ENCODE measurements around the gene SPINK8.
"Not testable (repeated sequence)": the region's sequence is repeated elsewhere in the genome, so short reads cannot be mapped to it uniquely, and the experiment has no call there.

Gene SPINK8

DNA sequence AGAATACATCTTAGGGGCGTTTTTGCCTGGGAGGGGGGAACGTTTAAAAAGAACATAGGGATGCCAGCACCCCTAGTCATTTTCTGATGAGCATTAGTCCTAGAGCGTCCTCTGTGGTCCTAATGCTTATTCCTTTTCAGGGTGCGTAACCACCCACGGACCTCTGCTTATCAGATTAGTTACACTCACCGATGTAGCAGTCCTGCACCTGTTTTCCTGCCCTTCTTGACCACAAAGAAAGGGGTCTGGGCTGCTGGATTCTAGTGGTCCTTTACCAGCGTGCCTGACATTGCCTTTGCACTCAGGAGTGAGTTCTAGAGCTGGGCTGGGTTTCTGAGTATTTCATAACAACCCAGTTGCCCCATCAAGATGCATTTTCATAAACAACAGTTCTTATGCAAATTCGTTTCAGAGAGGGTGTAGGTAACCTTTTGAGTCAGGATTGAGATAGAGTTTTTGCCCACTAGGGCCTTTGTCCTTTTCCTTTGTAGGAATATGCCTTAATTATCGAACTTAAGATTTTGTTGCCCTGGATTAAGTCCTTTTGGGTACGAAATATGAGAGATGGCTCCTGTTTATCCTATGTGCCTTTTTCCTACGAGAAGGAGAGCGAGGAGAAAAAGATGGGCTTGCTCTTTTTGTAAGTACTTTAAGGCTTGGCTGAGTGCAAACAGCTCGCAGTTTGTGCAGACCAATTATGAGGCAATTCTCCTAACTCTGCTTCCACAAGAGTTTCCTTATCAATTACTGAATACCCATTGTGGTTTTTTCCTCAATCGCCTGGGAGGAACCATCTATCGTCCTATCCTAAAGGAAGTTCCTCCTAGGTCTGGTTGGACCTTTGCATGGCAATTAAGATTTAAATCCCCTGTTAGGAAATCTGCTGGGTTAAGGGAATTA is at the start of gene SPINK8:
Gene SPINK8, minus strand, starts transcription at position 316 of the 900 bp plus-strand sequence. CDS start 5,320 bp downstream, outside the sequence.
- not testable (repeated sequence) for DNase-seq

DNA sequence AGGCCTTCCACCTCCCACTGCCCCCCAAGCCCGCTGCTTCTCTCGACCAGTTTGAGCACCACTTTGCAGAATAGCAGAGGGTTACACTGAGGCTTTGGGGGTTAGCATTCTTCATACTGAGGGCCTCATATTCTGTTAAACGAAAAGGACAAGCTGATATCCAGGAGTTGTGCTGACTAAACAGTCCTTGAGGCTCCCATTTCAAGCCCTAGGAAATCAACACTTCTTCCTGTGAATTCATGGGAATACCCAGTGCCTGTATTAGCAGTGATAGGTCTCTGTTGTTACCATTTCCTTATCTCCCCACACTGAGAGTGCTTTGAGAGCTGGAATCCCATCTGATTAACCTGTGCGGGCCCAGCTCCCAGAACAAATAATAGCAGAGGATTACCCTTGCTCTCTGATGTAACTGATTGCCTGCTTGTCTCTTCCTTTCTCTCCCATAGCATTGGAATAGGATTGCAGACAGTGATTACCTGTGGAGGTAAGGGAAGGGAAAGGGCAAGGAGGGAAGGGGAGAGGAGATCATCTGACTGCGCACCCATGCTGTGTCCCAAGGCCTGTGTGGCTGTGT is 39.5 kb upstream of the SPINK8 start:
- no peak for DNase-seq

DNA sequence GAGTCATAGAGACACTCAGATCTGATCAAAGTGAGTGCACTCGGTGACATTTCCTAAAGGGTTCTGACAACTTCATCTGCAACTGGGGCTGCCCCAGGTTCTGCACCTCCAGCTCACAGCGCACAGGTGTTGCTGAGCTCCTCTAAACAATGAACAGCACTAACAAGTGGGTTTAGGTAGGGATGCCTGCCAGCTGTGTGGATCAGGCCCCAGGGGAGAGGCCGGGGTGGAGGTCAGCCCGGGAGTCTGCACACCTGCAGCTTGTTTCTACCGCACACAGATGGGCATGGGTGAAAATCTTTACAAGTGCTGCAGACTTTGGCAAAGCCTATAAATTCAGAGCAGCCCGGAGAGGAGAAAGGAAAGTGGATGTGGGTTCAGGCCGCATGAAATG is 38.9 kb upstream of the SPINK8 start:
- DNase-seq, result no peak

DNA sequence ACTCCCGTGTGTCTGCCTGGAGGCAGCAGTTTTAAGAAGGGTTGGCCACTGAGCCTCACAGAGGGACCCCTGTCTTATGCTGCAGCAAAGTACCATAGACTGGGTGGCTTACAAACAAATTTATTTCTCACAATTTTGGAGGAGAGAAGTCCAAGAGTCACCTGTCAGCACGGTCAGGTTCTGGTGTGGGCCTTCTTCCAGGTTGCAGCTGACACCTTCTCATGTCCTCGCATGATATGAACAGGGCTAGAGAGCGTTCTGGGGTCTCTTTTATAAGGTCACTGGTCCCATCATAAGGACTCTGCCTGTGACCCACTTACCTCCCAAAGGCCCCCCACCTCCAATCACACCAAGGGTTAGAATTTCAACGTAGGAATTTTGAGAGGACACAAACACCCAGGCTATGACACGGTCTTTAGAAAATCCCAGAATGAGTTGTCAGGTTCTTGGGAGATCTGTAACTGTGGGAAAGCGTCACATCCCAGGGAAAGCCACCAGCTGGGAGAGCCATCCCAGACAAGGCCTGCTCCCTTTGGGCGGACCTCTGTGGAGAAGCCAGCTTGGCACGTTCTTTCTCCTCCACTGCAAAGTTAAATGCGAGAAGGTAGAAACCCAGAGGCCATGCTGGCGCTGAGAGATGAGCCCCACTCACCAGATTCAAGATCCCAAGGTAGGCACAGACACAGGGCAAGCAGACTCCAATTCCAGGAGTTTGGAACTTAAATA is 38.4 kb upstream of the SPINK8 start, which contains the start of gene FBXW12:
Gene FBXW12, plus strand, starts transcription at position 569 of the 726 bp plus-strand sequence. CDS start 549 bp downstream, outside the sequence.
- DNase-seq, result no peak

DNA sequence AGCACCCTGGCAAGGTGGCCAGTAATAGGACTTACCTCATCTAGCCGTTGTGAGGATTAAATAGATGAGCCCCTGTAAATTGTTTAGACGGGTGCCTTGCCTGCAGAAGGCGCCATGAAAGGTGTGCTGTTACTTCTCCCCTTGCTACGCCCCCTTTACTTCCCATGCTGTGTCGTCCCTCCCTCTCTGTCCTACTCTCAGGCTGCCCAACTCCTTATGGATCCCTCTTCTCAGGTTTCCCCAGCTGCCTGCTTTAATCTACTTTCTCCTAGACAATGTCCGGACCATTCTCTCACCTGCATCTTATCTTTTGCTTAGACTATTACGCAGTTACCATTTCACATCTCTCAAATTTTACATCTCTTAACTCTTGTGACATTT is 36.9 kb upstream of the SPINK8 start:
- DNase-seq, result no peak

DNA sequence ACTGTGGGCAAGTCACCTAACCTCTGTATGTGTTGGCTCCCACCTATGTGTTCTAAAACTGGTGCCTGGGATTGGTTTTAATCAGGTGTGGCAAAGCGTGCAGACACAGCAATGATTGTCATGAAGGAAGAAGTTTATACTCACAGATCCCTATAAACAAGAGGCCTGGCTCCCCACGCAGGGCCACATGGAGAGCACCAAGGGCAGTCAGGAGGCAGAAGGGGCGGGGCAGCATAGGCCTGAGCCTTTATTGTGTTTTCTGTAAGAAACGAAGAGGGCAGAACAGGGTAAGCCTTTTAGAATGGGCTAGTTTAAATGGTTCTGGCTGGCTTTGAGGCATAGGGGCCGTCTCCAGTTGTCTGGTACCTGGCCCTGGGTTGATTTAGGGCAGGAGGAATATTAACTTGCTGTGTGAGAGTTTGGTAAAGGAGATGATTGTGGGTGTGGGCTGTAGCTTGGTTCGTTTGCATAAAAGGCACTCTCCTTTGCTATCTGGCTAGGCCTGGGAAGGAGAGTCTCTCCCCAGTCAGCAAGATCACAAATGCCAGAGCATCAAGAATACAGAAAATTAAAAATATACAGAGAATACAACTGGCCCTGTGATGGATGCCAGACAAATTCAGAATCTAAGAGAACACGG is 36.4 kb upstream of the SPINK8 start:
- no peak for DNase-seq

DNA sequence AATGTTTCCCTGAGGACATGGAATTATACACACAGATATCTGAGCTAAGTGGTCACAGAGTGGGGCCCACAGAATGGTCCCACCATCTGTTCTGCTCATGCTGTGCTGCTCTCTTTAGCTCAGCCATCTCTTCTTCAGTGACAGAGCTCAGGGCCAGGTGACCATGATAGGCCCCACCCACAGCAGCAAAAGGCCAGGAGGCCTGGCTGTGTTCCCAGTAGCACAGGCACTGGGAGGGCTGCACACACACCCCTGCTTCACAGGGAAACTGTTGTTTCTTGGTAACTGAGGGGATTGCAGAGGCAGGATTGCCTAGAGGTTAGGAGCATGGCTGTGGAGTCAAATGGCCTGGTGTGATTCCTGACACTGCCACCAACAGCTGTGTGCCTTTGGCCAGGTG is 33.7 kb upstream of the SPINK8 start:
- DNase-seq, result no peak

DNA sequence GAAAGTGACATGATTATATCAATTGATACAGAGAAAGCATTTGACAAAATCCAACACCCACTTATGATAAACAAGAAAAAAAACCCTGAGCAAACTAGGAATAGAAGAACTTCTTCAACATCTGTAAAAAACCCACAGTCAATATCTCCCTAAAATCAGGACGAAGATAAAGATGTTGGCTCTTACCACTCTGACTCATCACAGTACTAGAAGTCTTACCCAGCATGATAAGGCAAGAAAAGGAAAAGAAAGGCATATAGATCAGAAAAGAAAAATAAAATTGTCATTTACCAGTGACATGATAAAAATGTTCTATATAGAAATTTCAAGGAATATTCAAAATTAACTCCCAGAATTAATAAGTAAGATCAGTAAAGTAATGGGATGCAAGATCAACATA is 31.4 kb upstream of the SPINK8 start:
- no peak for DNase-seq

DNA sequence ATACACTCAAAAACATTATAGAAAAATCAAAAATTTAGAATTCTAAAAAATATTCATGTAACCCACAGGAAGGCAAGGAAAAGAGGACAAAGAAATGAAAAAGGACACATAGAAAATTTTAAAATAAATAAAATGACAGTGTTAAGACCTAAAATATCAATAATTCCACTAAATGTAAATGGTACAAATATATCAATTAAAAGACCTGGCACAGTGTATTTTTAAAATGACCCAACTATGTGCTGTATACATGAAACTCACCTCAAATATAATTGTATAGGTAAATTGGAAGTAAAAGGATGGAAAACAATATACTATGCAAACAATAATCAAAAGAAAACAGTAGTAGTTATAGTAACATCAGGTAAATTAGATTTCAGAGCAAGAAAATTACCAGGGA is 28.5 kb upstream of the SPINK8 start:
- DNase-seq, result no peak

DNA sequence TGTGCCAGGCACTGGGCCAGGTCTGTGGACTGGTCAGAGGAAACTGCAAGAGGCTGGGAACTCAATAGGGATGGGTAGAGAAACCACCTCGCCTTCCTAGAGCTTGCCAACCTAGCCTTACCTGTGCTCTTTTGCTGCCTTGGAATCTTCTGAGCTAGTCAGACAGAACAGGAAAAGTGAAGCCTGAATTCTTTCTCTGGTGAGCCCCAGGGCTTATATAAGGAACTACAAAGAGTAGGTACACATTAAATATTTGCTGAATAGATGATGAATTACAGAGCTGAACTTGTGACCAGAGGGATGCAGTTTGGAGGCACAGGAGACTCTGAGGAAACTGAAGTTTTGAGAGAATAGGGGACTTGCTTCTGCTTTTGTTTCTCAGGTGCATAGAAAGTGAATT is 23.0 kb upstream of the SPINK8 start:
- no peak for DNase-seq

DNA sequence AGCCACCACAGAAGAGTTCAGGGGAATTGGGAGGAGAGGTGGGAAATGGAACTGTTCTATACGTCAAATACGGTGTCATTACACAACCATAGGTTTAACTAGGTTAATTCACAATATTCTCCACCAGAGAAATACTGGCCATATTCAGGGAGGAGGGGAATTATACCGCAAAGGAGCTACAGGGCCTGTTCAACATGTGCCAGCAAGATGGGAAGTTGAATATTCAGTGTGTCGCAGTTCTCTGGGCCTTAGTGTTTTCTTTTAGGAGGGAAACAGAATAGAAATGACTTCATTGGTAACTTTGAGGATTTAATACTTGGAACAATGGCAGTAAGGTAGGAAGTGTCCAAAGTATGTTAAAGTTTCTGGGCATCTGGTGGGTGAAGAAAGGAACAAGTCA is 20.5 kb upstream of the SPINK8 start:
- no peak for DNase-seq

DNA sequence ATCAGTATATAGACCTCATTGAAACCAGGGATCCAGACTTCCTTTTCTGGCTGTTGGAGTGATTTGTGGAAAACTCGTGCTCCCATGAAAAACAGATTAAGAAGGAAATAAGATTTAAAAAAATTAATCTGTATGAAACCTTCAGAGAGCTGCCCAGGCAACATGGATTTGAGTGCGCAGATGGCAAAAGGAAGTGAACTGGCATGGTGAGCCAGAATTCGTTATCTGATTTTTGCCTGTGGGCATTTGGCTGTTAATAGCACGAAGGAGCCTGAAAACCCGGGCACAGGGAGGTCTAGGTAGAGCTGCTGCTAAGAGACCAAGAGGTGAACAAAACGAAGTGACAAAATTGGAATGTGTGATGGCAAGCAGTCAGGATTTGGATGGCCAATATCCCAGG is 19.1 kb upstream of the SPINK8 start:
- no peak for DNase-seq

DNA sequence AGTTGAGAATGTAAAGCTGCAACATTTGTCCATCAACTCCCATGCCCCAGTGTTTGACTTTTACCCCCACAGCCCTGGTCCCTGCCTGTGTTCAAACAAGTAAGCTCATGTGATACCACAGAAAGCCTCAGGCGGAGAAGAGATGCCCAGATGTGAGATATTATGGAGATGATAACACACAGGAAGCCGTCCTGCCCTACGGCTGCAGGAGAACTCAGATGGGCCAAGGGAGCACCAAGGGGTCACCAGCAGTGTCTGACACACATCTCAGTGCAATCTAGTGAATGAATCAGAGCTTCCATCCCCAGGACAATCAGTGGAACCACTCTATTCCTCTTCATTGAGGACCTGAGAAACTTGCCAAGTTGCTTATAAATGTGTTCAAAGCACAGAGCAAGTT is 14.0 kb upstream of the SPINK8 start:
- no peak for DNase-seq

DNA sequence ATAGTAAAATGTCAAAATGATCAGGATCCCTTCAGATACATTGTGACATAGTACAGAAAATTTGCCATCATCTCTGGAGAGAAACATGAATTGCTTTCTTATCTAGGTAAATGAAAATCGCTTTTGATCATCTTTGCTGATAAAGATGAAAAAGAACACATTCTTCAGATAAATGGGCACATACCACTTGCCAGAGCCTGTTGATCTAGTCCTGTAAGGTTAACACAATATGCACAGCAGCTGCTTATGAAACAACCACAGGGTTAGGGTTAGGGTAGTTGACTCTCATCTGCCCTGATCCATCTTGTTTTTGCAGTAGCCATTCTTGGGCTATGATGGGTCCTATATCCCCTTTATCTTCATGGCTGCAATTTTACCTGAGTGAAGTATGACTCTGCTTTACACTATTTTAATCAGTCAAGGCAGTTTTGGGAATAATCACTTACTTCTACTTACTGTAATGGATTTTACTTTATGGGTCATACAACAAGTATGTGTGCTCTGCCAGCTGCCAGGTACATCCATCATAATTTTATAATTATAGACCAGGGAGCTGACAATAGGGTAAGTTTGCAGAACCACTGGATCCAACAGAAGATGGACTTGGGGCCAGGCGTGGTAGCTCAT is 12.6 kb upstream of the SPINK8 start:
- DNase-seq, result no peak

DNA sequence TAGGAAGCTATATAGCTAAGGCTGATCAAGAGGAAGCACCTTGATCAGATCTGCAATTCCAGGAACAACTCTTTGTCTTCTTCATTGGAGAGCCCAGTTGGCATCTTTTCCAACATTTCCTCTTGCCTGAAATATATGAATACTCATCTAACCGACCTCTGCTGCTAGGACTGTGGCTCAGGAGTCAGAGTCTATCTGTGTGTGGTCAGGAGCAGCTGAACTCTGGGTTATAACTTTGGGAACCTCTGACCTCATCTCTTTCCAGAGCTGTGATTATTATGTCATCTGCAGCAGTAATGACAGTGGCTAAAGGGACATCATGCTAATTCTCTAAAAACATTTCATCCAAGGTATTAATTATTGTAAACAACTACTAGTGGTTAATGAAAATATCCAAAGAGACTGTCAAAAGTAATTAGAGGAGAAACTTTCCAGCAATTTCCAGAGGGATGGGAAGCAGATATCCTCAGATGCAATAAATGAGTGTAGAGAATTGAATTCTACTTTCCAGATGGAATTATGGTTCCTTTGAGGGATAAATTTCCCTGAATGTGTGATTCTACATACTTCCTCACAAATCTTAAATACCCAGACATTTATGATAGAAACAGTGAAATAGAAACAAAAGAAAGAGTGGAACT is 11.5 kb upstream of the SPINK8 start:
- DNase-seq, result no peak

DNA sequence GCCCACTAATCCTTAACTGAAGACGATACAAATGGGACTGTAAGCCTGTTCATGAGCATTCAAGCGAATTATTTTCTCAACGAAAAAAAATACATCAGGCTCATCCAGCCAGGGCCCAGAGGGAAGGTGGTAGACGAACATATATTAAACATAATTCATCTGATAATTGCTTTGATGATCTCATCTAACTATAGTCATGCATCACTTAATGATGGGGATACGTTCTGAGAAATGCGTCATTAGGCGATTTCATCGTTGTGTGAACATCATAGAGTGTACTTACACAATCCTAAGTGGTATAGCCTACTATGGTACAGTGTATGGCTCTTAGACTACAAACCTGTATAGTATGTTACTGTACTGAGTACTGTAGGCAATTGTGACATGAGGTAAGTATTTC is 10.0 kb upstream of the SPINK8 start:
- no peak for DNase-seq

DNA sequence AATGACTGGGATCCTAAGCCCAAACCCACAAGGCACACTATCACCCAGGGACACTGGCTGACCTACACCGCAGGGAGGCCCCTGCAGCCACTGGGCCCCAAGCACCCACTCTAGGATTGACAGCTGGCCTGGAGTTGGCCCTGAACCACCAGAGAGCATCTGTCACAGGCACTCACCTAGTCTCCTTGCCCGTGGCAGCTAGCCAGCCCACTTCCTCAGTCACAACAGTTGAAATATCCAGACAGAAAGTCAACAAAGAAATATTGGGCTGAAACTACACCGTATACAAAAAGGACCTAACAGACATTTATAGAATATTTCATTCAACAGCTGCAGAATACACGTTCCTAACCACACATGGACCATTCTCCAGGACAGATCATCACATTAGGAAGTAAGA is 5.2 kb upstream of the SPINK8 start:
- no peak for DNase-seq

DNA sequence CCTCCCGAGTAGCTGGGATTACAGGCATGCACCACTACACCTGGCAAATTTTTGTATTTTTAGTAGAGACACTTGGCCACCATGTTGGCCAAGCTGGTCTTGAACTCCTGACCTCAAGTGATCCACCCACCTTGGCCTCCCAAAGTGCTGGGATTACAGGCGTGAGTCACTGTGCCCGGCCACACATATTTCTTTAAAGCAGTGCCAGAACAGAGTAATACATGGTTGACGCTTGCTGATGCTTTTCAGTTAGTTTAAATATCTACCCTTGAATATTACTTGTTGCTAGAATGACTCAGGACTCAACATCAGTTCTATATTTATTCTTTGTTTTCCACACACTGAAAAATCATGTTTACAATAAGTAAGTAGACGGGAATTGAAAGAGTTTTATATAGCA is 4.1 kb upstream of the SPINK8 start:
- DNase-seq, result not testable (repeated sequence)

DNA sequence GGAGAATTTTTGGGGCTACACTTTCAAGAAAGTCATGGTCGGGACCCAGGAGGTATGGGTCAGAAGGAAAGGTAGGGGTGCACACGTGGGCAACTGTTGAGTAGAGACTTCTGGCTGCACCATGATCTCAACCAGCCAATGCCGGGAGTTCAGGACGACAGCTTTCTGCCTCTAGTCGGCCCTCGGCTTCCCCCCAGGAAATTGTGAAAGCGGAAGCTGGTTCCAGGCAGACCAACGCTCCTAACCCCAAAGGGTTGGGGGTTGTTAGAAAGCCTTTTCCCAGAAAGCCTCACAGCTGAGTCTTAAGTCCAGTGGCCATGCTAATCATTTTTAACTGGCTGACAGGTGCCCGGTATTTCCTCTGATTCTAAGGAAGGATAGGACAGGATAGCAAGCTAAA is 1.8 kb upstream of the SPINK8 start:
- DNase-seq, result not testable (repeated sequence)

DNA sequence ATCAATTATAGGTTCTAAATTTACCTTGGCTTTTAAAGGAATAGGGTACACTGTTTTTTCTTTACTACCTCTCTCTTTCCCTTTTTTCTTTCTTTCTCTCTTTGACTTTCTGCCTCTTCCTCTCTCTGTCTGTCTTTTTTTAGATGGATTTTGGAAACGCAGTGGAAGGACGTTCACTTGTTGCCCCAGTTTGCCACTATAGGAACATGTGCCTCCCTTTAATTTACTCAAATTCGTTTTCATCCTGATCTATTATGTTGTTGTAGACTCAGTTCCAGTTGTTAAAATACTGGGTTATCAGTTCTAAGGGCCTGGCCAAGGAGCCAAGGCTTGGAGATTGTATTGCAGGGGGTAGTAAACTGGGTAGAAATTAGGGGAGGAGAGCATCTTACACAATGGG is 1.1 kb upstream of the SPINK8 start:
- DNase-seq, result no peak

DNA sequence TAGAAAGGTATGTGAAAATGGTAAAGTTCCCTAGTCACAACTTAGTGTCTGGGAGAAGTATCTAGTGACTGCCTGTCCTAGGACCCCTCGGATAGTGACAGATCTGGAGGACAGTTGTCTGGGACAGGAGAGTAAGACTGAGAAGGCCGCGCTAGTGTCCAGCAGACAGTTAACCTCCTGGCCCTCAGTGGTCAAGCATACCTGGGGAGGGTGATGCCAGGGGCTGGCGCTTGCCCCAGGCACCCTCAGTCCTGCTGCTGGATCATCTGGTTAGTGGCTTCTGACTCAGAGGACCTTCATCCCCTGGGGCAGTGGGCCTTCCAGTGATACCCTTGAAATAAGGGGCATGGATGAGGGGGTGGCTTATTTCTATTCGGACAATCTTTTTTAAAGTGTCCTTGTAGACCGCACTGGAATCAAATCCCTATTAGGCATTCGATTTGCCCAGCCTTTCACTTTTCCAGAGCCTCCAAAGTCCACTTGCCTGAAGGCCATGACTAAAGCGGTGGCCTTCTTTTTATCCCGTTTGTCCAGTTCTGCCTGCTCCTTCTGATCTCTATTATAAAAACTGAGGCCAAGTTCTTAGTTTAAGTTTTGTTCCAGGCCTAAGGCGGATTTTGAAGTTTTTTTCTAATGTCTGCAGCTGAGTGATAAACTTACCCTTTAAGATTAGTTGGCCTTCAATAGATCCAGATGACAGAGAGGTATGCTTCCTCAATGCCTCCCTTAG is 1.6 kb downstream of the SPINK8 start:
- not testable (repeated sequence) for DNase-seq

DNA sequence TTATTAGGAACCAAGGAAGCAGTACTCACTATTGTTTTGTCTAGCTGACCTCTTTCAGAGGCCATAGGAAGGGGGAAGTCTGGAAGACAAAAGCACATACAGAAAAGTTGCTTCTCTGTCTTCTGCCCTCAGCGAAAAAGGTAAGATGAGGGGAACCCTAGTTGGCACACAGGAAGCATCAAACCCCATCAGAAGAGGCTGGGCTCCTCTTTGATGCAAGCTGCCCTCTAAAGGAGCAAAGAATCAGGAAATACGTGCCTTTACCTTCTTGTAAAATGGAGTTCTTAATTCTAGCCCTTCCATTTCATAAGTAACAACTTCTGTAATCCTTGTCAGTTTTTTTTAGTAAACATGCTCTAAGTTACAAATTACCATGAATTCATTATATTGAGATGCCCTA is 12.5 kb downstream of the SPINK8 start:
- DNase-seq, result no peak
